ENCODE results near the gene POLR3GL. TPM values are rescaled to one million over a fixed set of nuclear protein-coding genes. Genes with fewer than 3 reads are reported as not detected.

The POLR3GL gene
- total and polyA plus RNA-seq, 4 donors = 9.4 to 34.3 (median 27.3) TPM

- H3K27ac ChIP-seq (ENCODE audit: low read depth in 1 of 2, low read length in 1 of 2) = peak overlapping the region; percentile 85 to 91
- peaks cover 14 to 43% (median 22%) of the 10 kb centered on the region in 4 donors for H3K36me3 ChIP-seq (ENCODE audit: control insufficient read depth in 4 of 4, insufficient read depth in 4 of 4, low read length in 4 of 4)
- 18 to 21% methylated on average over 6 of the region's 6 CpGs for WGBS, 2 donors
- peaks cover 7 to 43% (median 10%) of the 10 kb centered on the region in 5 donors for H3K4me1 ChIP-seq (ENCODE audit: control insufficient read depth in 5 of 5, insufficient read depth in 5 of 5, low read length in 5 of 5)
- H3K4me3 ChIP-seq = peak overlapping the region; percentile 100
- H3K9ac ChIP-seq (ENCODE audit: insufficient read depth in 1 of 2, low read length in 2 of 2) = peak overlapping the region in 1 of 2 donors; percentile 100
- no peak for TF ChIP-seq CTCF (IDR thresholded peaks at IDR 0.05; ENCODE audit: control extremely low read depth, extremely low read depth)
- DNase-seq (no peak), ATAC-seq (ENCODE audit: insufficient read depth, low FRiP score) (no peak)
- no peaks in the 10 kb centered on the region for H3K27me3 ChIP-seq (ENCODE audit: control insufficient read depth in 3 of 3, insufficient read depth in 3 of 3, low read length in 2 of 3)
- H3K9me3 ChIP-seq (ENCODE audit: control insufficient read depth in 4 of 4, insufficient read depth in 3 of 4, low read length in 3 of 4) = peaks cover 0 to 2% (median 0%) of the 10 kb centered on the region in 4 donors
These were observed 29.3 kb downstream of the POLR3GL start for GRCh38 chr1:145993618-145994390.

- H3K27me3 ChIP-seq (ENCODE audit: control insufficient read depth in 3 of 3, insufficient read depth in 3 of 3, low read length in 2 of 3) = no peaks in the 10 kb centered on the region
- peaks cover 0 to 2% (median 0%) of the 10 kb centered on the region in 4 donors for H3K9me3 ChIP-seq (ENCODE audit: control insufficient read depth in 4 of 4, insufficient read depth in 3 of 4, low read length in 3 of 4)
- H3K9ac ChIP-seq (ENCODE audit: insufficient read depth in 1 of 2, low read length in 2 of 2) = peak overlapping the region; percentile 89 to 100
- H3K27ac ChIP-seq (ENCODE audit: low read depth in 1 of 2, low read length in 1 of 2) = peak overlapping the region; percentile 85 to 91
- H3K36me3 ChIP-seq (ENCODE audit: control insufficient read depth in 4 of 4, insufficient read depth in 4 of 4, low read length in 4 of 4) = peaks cover 14 to 43% (median 22%) of the 10 kb centered on the region in 4 donors
- no peak for DNase-seq
- H3K4me3 ChIP-seq = peak overlapping the region; percentile 100
- no peak for ATAC-seq (ENCODE audit: insufficient read depth, low FRiP score)
- peaks cover 9 to 49% (median 17%) of the 10 kb centered on the region in 5 donors for H3K4me1 ChIP-seq (ENCODE audit: control insufficient read depth in 5 of 5, insufficient read depth in 5 of 5, low read length in 5 of 5)
- TF ChIP-seq CTCF (IDR thresholded peaks at IDR 0.05; ENCODE audit: control extremely low read depth, extremely low read depth) = no peak
- 8% methylated on average over 10 of the region's 10 CpGs for WGBS, 2 donors
These were observed 30.1 kb downstream of the POLR3GL start for GRCh38 chr1:145994391-145995120.

GRCh38 chr1:145995148-145995881 is 30.8 kb downstream of the POLR3GL start:
- Histone ChIP-seq H3K9ac (ENCODE audit: insufficient read depth in 1 of 2, low read length in 2 of 2) (peak overlapping the region; percentile 89 to 100), H3K4me3 (peak overlapping the region; percentile 100), H3K27me3 (ENCODE audit: control insufficient read depth in 3 of 3, insufficient read depth in 3 of 3, low read length in 2 of 3) (no peaks in the 10 kb centered on the region), H3K27ac (ENCODE audit: low read depth in 1 of 2, low read length in 1 of 2) (peak overlapping the region; percentile 85 to 99), H3K9me3 (ENCODE audit: control insufficient read depth in 4 of 4, insufficient read depth in 3 of 4, low read length in 3 of 4) (peaks cover 0 to 2% (median 0%) of the 10 kb centered on the region in 4 donors), H3K4me1 (ENCODE audit: control insufficient read depth in 5 of 5, insufficient read depth in 5 of 5, low read length in 5 of 5) (peaks cover 8 to 53% (median 21%) of the 10 kb centered on the region in 5 donors), H3K36me3 (ENCODE audit: control insufficient read depth in 4 of 4, insufficient read depth in 4 of 4, low read length in 4 of 4) (peaks cover 14 to 43% (median 22%) of the 10 kb centered on the region in 4 donors)
- TF ChIP-seq CTCF (IDR thresholded peaks at IDR 0.05; ENCODE audit: control extremely low read depth, extremely low read depth) = no peak
- no peak for DNase-seq
- ATAC-seq (ENCODE audit: insufficient read depth, low FRiP score) = no peak
- 0 to 1% methylated on average over 8 of the region's 8 CpGs for WGBS, 2 donors
